Chondrocyte (in vitro differentiated cells): ENCODE results near the gene MED13. TPM values are rescaled to one million over a fixed set of nuclear protein-coding genes. Genes with fewer than 3 reads are reported as not detected.

ENCODE experiments used
- total RNA-seq: library from RNA; stranded (reverse); gene quantifications from 3 replicates; pipeline ENCODE4 v1.2.1, GENCODE V29; 2021

The MED13 gene
- total RNA-seq, 1 donor from 2014 or later: 53.0 TPM

Other genes starting within 250 kb of the MED13 start
- gene BRIP1, start 201.8 kb downstream of the MED13 start, total RNA-seq: 4.2 to 7.7 TPM (median 4.3 TPM) in 3 replicates
- gene INTS2, start 137.3 kb downstream of the MED13 start, total RNA-seq: 8.9 to 13.1 TPM (median 9.5 TPM) in 3 replicates